Middle frontal gyrus (tissue), 1 donor: ENCODE measurements around the gene EPC2.
"Not testable (repeated sequence)": the region's sequence is repeated elsewhere in the genome, so short reads cannot be mapped to it uniquely, and the experiment has no call there.

Experiments
- DNase-seq: peaks from one replicate; pipeline ENCODE4 v3.0.0-alpha.2; 2015; ENCODE audit warnings: low spot score; ENCODE audit errors: extremely low spot score

Gene EPC2

DNA sequence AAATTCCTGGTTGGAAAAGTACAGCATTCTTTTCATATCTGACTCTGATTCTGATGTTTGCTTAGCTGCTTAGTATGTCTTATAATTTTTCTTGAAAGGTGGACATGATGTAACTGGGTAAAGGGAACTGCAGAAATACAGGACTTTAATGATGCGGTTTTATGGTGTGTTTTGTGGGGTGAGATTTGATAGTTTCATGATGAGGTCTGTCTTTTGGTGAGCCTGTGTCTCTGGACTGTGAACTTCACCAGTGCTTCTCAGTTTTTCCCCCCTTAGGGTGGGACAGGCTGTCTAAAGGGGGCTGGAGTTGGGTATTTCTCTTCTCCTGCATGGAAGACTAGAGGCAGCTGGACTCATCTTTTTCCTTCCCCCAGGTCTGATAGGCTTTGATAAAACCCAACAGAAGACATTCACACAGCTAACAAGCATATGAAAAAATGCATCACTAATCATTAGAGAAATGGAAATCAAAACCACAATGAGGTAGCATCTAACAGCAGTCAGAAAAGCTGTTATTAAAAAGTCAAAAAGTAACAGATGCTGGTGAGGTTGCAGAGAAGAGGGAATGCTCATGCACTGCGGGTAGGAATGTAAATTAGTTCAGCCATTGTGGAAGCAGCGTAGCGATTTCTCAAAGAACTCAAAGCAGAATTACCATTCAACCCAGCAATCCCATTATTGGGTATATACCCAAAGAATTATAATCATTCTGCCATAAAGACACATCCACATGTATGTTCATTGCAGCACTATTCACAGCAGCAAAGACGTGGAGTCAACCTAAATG, 77.6 kb downstream of the EPC2 start:
- DNase-seq, result no peak

DNA sequence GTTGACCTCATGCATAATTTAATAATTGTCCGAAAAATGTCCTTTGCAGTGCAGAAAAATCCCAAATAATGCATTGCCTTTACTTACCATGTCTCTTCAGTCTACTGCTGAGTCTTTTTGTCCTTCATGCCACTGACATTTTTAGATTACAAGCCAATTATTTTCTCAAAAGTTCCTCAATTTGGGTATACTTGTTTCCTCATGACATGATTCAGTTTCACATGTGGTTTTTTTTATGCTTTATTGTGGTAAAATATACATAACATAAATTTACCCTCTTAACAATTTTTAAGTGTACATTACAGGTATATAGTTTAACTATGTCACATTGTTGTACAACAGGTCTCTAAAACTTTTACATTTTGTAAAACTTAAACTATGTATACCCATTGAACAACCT, 81.0 kb downstream of the EPC2 start:
- no peak for DNase-seq

DNA sequence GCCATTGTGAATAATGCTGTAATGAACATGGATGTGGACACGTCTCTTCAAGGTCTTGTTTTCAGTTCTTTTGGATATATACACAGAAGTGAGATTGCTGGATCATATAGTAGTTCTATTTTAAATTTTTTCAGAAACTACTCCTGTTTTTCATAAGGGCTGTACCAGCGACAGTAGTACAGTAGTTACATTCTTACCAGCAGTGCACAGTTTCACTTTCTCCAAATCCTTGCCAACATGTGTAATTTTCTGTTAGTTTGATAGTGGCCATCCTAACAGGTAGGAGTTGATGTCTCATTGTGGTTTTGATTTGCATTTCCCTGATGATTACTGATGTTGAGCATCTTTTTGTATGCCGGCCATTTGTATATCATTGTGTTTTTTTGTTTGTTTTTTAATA, 81.7 kb downstream of the EPC2 start:
- no peak for DNase-seq

DNA sequence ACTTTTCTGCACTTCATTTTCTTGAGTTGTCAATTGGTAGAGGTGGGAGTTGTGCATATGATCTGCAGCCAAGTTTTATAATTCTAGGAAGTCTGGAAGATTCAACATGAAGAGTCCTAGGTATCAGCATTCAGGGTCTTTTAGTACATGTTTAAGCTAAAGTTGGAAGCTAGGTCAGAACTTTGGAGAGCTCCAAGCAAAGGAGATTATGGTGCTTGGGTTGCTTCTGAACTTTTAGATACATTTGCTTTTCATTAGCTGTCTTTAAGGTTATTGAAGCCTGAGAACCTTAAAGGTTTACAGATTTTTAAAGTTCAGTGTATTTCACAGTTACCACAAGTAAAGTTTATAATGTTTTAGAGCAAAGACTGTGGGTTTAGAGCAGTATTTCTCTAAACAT, 85.5 kb downstream of the EPC2 start:
- no peak for DNase-seq

DNA sequence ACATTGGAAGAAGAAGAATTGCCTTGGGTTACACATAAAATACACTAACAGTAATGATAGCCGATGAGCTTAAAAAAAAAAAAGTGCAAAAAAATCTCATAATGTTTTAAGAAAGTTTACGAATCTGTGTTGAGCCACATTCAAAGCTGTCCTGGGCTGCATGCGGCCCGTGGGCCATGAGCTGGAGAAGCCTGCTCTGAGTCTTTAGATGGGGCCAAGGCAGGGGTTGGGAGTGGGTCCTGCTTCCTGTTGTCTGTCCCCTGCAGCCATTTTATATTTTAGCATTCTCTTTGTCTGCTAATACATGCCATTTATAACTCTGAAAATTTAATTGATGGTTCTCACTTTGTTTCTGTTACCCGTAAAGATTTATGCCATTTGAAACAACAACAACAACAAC, 93.2 kb downstream of the EPC2 start:
- DNase-seq, result no peak

DNA sequence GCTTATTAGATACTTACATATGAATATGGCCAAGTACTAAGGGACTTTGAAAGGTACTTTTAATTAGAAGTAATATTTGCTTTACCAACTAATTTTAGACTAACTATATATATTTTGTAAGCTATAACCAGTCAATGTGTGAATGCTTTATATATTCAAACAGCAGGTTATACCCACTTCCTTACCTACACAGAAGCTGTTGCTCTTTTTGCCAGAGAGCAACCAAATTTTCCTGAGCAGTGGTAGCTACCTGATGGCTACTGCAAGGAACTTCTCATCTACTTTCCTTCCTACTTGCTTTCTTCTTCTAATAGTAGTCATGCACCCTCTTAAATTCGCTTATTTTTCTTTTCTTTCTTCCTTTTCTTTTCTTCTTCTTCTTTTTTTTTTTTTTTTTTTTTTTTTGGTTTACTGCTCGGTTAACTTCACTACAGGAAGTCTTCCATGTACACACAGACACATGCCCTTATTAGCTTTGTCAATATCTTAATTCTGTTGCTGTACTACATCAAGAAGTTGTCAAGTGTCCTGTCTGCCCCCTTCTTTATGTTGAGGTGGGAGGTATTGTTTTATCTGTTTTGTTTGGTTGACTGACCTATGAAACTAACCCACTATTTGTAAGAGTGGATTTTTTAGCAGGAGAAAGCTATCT, 95.0 kb downstream of the EPC2 start:
- DNase-seq, result no peak

DNA sequence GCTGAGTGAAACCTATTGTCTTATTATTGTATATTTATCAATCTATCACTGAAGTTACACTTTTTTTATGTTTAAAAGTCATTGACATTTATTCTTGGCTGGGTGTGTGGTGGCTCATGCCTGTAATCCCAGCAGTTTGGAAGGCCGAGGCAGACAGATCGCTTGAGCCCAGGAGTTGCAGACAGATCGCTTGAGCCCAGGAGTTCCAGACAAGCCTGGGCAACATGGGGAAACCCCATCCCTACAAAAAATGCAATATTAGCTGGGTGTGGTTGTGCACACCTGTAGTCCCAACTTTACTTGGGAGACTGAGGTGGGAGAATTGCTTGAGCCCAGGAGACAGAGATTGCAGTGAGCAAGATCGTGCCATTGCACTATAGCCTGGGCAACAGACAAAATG, 97.8 kb downstream of the EPC2 start:
- no peak for DNase-seq

DNA sequence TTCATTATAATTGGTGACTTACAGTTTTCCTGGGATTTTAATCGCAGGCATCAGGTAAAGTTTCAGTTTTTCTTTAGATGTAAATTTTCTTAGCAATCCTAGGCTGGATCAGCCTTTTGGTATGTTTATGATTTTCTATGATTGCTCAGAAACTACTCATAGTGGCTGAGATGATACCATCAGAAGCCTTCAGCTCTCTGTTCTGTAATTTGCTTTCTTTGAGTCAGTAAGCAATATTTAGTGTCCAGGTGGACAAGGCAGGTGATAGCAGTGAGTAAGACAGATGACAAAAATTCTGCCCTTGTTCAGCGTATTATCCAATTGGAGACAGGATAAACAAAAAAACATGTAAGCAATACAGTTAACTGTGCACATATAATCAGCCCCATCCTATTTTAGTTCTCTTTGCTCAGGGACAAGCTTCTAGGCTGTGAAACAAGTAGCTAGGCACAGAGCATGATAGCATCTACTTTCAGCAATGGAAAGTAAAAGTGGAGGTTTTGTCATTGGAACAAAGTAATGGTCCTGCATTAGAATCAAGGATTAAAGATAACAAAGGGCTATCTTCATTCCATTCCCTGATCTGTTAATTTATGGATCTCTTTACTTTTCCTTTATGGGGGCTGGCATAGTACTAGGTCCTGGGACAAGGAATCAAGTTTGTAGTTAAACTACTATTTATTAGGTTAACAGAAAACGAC, 100.8 kb downstream of the EPC2 start:
- no peak for DNase-seq

DNA sequence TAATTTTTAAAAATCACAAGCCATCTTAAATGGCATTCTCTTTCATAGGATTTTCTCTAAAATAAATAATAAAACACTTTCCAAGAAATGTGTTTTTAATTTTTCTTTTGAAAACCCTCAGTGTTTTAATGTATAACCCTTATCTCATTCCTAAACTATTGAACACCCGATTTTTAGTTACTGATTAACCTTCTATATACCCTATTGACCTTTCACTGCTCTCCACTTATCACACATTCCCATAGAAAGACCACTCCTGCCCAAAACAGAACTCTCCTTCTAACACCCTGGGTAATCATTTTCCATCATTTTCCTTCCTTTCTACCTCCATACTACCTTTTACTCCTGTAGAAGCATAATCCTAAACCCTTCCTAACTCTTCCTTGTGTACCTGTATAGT, 102.4 kb downstream of the EPC2 start:
- DNase-seq, result no peak

DNA sequence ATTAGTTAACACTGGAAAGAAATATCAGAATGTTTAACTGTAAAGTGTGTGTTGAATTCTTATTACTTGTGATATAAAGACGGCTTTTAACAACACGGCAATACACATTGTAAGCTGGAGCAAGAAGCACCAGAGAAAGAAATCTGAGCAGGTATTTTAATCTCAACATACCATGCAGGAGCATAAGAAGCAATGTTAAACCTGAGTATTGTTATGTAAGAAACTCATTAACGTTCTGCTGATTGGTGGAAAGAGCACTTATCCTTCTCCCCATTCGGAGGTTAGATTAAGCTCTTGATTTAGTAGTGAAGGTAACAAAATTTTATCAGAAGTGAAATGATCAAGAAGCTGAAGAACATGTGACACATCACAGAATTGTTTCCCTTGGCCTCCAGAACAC, 107.4 kb downstream of the EPC2 start:
- DNase-seq, result no peak

DNA sequence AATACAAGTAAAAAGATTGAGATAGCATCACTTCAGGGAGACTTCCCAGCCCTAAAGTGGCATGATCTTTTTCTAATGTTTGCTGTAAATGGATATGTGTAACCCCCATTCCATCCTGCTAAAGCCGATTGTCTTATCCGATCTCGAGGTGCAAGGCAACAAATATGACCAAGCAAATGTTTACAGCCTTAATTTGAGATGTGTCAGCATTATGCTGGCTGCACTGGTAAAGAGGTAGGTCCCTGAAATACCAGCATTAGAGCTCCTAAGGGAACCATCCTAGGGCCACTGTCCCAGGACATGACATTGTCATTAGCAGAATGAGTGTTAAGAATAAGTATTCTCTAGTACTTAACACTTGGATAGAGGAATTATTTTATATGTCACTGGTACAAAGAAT, 108.4 kb downstream of the EPC2 start:
- no peak for DNase-seq

DNA sequence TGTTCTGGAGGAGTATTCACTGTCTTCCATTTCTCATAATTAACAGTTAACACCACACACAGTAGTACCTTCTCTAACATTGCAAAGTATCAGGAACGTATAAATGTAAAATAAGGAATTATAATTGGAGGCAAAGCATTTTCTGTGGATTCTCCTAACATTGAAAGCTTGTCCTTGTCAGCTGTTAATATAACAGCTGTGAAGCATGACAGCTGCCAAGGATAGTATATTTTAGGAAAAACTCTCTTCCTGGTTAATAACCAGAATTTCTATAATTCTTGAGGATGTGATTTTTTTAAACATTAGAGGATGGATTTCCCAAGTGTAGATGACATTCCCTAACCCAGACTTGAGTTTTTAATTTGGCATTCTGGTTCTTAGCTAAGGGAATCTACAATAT, 110.3 kb downstream of the EPC2 start:
- no peak for DNase-seq

DNA sequence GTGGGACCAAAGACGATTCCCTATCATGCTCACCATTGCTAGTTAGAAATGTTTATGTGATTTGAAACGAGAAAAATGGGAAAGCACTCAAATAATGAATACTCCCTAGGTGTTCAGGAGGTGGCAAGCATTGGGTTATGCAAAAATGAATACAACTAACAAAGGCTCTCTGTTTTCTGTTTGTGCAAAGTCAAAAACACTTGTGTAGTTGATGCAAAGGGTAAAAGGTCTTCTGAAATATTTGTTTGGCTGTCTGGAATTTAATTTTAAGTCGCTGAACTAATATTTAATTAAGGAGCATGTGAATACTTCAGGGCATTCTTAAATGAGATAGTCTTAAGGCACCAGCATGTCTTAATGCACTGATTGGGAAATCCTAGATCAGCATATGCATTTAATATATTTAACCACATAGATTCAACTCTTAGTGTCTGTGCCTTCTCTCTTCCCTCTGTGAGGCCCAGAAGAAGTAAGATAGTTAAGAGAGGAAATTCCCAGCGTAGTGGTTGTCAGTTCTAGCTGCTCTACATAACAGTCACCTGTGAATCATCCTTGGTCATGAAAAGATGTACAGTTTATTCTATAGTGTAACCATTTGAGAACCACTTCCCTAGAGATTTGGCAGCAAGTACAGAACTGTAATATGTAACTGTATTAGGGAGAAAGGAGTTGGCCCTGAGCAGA, 111.9 kb downstream of the EPC2 start:
- no peak for DNase-seq

DNA sequence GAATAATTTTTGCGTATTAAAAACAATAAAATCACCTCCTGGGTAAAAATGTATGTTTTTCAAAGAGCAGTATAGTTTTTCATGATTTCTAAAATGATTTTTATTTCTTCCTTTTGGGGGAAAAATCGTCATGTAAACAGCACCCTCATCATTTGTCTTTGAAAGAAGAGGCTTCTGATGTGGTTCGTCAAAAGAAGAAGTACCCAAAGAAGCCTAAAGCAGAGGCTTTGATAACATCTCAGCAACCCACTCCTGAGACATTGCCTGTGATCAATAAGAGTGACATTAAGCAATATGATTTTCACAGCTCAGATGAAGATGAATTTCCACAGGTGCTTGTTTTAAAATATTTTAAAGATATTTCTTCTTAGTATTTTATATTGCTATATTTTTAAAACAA, 120.3 kb downstream of the EPC2 start:
- no peak for DNase-seq

DNA sequence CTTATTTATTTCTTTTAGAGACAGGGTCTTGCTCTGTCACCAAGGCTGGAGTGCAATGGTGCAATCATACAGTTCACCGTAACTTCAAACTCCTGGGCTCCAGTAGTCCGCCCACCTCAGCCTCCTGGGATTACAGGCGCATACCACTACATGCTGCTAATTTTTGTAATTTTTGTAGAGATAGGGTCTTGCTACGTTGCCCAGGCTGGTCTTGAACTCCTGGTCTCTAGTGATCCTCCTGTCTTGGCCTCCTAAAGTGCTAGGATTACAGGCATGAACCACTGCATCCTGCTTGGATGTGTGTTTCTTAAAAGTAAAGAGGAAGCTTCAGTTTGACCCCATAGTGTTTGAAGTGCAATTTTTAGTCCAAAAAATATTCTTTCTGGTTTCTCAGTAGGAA, 125.5 kb downstream of the EPC2 start:
- DNase-seq, result no peak

DNA sequence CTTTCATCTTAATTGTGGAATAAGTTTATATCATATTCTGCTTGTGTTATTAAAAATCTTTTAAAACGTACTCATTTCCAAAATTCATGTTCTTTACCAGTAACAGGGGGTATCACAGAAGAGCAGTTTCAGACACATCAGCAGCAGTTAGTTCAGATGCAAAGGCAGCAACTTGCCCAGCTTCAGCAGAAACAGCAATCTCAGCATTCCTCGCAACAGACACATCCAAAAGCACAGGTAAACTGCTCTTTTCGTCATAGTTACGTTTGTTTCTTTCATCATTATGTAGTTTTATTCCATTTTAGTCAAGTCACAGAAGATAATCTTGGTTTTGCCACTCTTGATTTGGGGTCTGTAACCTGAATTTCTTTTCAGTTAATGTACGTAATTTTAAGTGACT, 137.0 kb downstream of the EPC2 start:
- no peak for DNase-seq

DNA sequence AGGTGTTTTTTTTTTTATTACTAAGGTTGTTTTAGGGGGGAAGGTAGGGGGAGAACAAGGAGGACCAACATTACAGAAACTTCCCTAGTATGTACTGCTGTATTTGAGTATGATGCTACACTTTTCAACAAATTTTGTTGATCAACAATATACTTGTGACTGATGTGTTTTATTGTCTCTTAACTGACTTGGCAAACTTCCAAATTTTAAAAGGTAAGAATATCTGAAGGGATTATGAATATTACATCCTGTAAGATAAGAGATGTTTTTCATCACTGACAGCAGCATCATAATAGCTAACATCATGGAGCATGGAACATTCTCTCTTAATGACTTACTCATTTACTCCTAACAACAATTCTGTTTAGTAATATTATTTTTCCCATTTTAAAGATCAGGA, 144.5 kb downstream of the EPC2 start:
- no peak for DNase-seq

DNA sequence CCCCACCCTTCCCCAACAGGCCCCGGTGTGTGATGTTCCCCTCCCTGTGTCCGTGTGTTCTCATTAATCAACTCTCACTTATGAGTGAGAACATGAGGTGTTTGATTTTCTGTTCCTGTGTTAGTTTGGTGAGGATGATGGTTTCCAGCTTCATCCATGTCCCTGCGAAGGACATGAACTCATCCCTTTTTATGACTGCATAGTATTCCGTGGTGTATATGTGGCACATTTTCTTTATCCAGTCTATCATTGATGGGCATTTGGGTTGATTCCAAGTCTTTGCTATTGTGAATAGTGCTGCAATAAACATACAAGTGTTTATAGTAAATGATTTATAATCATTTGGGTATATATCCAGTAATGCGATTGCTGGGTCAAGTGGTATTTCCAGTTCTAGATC, 145.6 kb downstream of the EPC2 start:
- DNase-seq, result not testable (repeated sequence)

DNA sequence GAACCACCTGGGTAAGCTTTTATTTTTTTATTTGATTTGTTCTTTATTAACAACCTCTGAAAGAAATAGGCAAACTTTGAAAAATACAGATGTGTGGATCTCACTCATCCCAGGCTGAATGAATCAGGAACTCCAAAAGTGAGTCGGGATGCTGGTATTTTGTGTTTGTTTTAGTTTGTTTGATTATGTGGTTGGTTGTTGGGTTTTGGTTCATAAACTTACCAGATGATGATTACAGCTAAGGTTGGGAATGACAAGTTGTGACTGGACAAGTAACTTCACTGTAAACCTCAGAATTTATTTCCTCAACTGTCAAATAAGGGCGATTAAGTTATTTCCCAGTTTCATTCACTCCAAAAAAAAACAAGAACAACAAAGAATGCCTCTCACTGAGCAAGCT, 150.0 kb downstream of the EPC2 start:
- DNase-seq, result no peak

DNA sequence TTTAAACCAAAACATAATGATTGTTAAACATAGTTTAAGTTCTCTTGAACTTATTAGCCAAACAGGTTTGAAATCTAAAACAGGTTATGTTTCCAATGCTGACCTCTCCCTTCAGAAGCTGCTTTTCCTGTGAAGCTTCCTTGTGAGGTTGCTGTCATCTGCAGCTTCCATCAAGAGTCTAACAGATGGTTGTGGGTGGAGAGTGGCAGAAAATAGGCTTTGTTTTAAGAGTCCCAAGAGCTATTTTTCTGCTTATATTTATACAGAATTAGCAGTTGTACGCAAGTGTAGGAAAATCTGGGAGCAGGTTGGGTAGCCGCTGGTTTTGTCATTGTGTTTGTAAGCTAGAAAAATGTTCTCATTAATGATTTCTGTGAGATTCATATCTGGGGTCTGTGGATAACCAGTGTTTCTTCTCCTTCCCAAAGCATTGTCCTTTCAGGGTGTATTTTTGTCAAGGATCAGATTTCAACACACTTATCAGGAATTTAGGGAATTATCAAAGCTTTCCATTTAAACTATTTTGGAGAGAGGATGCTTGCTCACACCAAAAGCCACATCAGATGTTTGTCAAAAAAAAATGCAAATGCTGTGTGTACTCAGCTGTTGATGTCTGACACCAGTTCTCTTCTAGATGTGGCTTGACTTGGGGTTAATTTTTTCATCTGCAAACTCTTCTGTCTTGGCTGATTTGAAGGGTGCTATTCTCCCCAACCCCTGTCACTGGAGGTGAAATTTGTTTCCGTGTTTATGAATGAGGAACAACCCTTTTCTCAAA, 152.4 kb downstream of the EPC2 start:
- DNase-seq, result no peak
